Gastrocnemius medialis (tissue), 4 donors: ENCODE data around the gene KLF2.

Experiments
- CTCF ChIP-seq, 5 experiments: fragments of 450-650 bp in 3 of 5; fragments of 200-600 bp in 2 of 5; sonication (generic) in 2 of 5; IDR thresholded peaks in 4 of 5; conservative IDR thresholded peaks in 1 of 5; 1 replicate in 4 of 5; 2 replicates in 1 of 5; pipeline ENCODE4 v1.5.1; 2016 to 2019; ENCODE audit warnings: antibody characterized with exemption in 5 of 5, mild to moderate bottlenecking in 3 of 5, moderate library complexity in 3 of 5
- POLR2A ChIP-seq, 2 donors: fragments of 450-650 bp; IDR thresholded peaks; one replicate each; pipeline ENCODE4 v1.6.1; 2017; ENCODE audit warnings: antibody characterized with exemption in 2 of 2, mild to moderate bottlenecking in 2 of 2, moderate library complexity in 2 of 2

DNA sequence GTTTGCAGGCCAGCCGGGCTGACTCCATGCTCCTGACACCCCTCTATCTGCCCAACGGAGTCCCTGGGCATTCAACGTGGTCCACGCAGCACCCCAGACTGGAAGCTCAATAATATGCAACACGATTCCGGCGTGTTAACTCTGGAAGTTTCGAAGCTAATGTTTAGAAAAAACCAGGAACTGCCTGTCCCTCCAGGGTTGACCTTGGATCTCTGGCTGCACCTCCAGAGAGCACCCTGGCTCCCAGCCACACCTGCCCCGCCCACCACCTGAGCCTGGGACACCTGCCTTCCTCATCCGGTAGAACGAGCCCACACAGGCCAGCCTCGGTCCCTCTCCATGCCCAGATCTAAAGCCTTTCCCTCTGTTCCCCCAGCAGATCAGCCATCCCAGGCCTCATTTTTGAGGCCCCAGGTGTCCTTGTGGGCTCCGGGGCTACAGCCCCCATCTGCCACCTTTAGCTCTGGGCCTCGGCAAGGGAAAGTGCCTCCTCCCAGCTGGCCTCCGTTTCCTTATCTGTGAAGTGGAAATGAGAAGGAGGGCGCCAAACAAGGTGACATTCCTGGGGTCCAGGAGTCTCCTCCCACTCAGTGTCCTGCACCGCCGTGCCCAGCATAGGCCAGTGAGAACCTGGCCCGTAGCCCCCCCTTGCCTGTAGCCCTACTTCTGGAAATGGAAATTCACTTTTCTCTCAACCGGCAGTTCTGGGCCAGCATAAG lies 38.7 kb downstream of the KLF2 start:
- TF ChIP-seq CTCF (IDR thresholded peaks at IDR 0.05 in 4 of 5, conservative IDR thresholded peaks at IDR 0.05 in 1 of 5) (no peak), POLR2A (IDR thresholded peaks at IDR 0.05) (no peak)
